ENCODE results near the gene NEK6. TPM values are rescaled to one million over a fixed set of nuclear protein-coding genes. Genes with fewer than 3 reads are reported as not detected.

Gene NEK6
- total RNA-seq, 1 donor from 2014 or later, result 115 TPM

DNA sequence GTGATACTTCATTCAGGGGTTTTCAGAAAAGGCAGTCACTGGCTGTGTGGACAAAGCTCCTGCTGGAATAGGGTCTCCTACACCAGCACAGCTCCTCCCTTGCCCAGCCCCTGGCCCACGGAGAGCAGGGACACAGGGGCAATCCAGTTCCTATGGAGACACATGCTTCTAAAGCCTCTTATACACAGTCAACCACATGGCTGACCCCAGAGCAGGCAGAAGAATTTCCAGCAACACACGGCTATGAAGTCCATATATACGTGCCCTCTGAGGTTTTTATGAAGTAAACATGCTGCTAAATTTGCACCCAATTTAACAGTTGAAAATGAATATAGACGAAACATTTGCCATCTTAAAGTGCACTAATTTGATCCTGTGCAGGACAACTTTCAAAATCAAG lies 138.1 kb downstream of the NEK6 start:
- H3K27ac Mint-ChIP-seq (ENCODE audit: unreplicated experiment), result no peak overlapping the region
- DNase-seq (ENCODE audit: extremely low spot score, unreplicated experiment), result no peak

DNA sequence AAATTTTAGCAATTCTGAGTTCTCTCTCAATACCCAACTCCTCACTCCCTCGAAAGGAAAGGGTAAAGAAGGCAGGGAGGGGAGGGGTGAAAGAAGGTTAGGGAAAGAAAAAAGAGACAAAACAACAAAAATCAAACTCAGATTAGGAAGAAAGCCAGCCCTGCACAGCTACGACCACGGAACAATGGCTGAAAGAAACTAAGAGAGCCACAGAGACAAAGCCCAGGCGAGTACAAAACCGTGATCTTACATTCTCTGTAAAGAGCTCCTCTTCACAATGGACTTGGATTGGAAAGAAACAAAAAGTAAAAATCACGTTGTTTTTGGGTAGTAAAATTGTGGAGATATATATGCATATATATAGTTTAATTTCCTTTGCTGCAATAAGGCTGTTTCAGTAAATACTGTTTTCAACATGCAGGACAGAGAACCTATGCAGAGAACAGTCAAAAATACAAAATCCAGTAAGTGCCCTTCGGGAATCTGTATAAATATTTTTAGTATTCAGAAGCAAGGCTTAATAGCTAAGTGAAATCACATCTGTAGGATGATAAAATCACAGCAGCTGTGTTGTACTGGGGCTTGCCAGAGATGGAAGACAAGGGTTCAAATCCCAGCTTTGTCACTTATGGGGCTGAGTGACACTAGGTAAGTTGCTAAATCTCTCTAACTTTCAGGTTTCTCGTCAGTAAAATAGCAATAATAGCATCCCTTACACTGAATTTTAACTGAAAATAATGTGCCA lies 140.6 kb downstream of the NEK6 start:
- TF ChIP-seq, protein P1, sequence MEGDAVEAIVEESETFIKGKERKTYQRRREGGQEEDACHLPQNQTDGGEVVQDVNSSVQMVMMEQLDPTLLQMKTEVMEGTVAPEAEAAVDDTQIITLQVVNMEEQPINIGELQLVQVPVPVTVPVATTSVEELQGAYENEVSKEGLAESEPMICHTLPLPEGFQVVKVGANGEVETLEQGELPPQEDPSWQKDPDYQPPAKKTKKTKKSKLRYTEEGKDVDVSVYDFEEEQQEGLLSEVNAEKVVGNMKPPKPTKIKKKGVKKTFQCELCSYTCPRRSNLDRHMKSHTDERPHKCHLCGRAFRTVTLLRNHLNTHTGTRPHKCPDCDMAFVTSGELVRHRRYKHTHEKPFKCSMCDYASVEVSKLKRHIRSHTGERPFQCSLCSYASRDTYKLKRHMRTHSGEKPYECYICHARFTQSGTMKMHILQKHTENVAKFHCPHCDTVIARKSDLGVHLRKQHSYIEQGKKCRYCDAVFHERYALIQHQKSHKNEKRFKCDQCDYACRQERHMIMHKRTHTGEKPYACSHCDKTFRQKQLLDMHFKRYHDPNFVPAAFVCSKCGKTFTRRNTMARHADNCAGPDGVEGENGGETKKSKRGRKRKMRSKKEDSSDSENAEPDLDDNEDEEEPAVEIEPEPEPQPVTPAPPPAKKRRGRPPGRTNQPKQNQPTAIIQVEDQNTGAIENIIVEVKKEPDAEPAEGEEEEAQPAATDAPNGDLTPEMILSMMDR (IDR thresholded peaks at IDR 0.05), result no peak
- Mint-ChIP-seq H3K27me3 (ENCODE audit: unreplicated experiment) (no peaks in the 10 kb centered on the region), H3K4me3 (ENCODE audit: unreplicated experiment) (no peak overlapping the region), H3K36me3 (ENCODE audit: unreplicated experiment) (peaks cover 17% of the 10 kb centered on the region), H3K9me3 (ENCODE audit: unreplicated experiment) (no peaks in the 10 kb centered on the region), H3K27ac (ENCODE audit: unreplicated experiment) (no peak overlapping the region), H3K4me1 (ENCODE audit: unreplicated experiment) (peaks cover 24% of the 10 kb centered on the region)
- no peak for DNase-seq (ENCODE audit: extremely low spot score, unreplicated experiment)

More for the DNA sequence above, 138.1 kb downstream of the NEK6 start:
- Mint-ChIP-seq H3K36me3 (ENCODE audit: unreplicated experiment) (peaks cover 9% of the 10 kb centered on the region), H3K9me3 (ENCODE audit: unreplicated experiment) (no peaks in the 10 kb centered on the region), H3K27me3 (ENCODE audit: unreplicated experiment) (no peaks in the 10 kb centered on the region), H3K4me1 (ENCODE audit: unreplicated experiment) (peaks cover 48% of the 10 kb centered on the region), H3K4me3 (ENCODE audit: unreplicated experiment) (no peak overlapping the region)
- TF ChIP-seq, protein P1 (IDR thresholded peaks at IDR 0.05), result no peak

DNA sequence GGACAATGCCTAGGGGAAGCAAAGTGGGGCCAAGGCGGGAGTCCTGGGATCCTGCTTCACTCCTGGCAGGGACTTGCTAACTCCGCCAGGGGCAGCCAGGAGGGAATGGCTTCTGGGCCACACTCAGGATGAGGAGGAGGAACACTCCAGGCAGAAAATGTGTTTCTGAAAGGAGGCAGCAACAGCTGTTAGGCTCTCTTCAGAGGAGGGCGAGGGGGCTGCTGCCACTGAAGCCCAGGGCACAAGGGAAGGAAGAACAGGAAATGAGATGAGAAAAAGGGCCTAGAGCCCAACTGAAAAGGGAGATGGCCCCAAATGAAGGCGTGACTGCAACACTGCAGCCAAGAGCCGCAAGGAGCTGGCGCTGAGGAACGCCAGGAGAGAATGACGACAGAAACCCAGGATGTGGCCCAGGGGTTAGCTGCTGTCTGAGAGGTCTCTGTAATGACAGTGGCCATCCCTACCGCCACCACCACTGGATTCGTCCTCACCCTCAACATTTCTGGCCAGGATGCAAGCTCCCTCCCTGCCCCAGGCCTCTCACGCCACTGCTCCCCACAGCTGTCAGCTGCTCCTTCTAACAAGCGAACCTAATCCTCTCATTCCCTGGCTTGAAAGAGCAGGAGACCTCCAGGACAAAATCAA lies 141.7 kb downstream of the NEK6 start:
- no peak overlapping the region for H3K4me3 Mint-ChIP-seq (ENCODE audit: unreplicated experiment)
- H3K27me3 Mint-ChIP-seq (ENCODE audit: unreplicated experiment), result no peaks in the 10 kb centered on the region
- peaks cover 22% of the 10 kb centered on the region for H3K4me1 Mint-ChIP-seq (ENCODE audit: unreplicated experiment)
- H3K27ac Mint-ChIP-seq (ENCODE audit: unreplicated experiment), result peak overlapping the region; percentile 40
- TF ChIP-seq, protein P1 (IDR thresholded peaks at IDR 0.05), result no peak
- H3K36me3 Mint-ChIP-seq (ENCODE audit: unreplicated experiment), result peaks cover 24% of the 10 kb centered on the region
- no peaks in the 10 kb centered on the region for H3K9me3 Mint-ChIP-seq (ENCODE audit: unreplicated experiment)
- DNase-seq (ENCODE audit: extremely low spot score, unreplicated experiment), result peak; percentile 67

DNA sequence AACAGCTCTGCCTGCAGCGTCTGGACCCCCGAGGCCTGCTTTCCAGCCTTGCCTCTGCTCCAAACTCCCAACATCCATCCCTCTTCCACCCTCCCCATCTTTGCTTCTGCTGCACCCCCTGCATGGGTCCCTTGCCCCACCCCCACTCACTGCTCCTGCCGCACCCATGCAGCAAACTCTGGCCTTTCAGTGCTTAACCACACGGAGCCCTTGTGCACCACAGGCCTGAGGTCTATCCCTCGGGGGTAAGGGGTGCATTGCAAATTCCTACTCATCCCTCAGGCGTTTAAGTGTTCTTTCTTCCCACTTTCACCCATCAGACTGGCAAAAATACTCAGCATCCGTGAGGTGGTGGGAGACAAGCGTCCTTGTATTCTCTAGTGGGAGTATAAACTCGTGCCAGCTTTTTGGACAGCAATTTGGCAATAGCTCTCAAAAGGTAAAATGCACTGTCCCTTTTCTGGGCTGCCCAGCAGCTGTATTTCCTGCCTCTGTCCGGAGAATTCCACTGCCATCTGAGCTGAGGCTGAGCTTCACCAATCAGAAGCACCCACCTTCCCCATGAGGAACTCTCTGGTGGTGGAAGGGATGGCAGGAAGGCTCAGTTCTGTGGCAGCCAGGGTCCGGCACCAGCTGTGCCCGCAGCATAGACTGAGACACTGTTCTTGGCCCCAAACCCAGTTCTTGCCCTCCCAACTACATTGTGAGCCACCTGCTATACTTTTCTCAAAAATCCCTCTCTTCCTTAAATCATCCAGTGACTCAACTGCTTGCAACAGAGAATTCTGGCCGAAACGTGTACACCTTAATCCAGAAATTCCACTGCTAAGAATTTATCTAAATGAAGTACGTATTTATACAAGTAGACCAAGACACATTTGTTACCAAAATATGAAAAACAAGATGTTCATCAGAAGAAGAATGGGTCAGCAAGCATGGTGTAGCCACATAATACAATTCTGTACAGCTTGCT lies 142.5 kb downstream of the NEK6 start:
- Mint-ChIP-seq H3K27ac (ENCODE audit: unreplicated experiment) (peak overlapping the region; percentile 31), H3K27me3 (ENCODE audit: unreplicated experiment) (no peaks in the 10 kb centered on the region), H3K9me3 (ENCODE audit: unreplicated experiment) (no peaks in the 10 kb centered on the region), H3K36me3 (ENCODE audit: unreplicated experiment) (peaks cover 26% of the 10 kb centered on the region), H3K4me1 (ENCODE audit: unreplicated experiment) (peaks cover 22% of the 10 kb centered on the region), H3K4me3 (ENCODE audit: unreplicated experiment) (no peak overlapping the region)
- DNase-seq (ENCODE audit: extremely low spot score, unreplicated experiment), result no peak
- TF ChIP-seq, protein P1 (IDR thresholded peaks at IDR 0.05), result no peak

Other genes with a start within 250 kb of the NEK6 start
- not detected in 2 replicates for gene LHX2, start 246.2 kb upstream of the NEK6 start, total RNA-seq
- 140 and 151 TPM in 2 replicates for gene PSMB7, start 157.5 kb downstream of the NEK6 start, total RNA-seq
- not detected in 2 replicates for gene ADGRD2, start 192.5 kb downstream of the NEK6 start, total RNA-seq
- gene NR5A1, start 249.4 kb downstream of the NEK6 start, total RNA-seq, result not detected in 2 replicates

All from osteocyte (in vitro differentiated cells).